Measurements from ENCODE around the gene ARCN1.

DNA sequence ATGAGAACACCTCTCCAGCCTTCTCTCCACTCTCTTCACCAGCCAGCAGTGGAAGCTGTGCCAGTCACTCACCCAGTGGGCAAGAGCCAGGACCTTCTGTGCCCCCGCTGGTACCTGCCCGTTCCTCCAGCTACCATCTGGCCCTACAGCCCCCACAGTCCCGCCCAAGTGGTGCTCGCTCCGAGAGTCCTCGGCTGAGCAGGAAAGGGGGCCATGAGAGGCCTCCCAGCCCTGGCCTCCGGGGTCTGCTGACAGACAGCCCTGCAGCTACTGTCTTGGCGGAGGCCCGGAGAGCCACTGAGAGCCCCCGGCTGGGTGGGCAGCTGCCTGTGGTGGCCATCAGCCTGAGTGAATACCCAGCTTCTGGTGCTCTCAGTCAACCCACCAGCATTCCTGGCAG lies 55.4 kb downstream of the ARCN1 start:
- TF ChIP-seq, protein P1, sequence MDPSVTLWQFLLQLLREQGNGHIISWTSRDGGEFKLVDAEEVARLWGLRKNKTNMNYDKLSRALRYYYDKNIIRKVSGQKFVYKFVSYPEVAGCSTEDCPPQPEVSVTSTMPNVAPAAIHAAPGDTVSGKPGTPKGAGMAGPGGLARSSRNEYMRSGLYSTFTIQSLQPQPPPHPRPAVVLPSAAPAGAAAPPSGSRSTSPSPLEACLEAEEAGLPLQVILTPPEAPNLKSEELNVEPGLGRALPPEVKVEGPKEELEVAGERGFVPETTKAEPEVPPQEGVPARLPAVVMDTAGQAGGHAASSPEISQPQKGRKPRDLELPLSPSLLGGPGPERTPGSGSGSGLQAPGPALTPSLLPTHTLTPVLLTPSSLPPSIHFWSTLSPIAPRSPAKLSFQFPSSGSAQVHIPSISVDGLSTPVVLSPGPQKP (IDR thresholded peaks at IDR 0.05; ENCODE audit: borderline replicate concordance, low read depth, low read length) = no peak
- TF ChIP-seq BHLHE40 (IDR thresholded peaks at IDR 0.05; ENCODE audit: low read depth, low read length) = no peak
- no peak for TF ChIP-seq RFX5 (IDR thresholded peaks at IDR 0.05; ENCODE audit: low read depth, low read length)
- TF ChIP-seq CTCF (conservative IDR thresholded peaks at IDR 0.05; ENCODE audit: low read depth, low read length) = no peak
- TF ChIP-seq POLR2A (IDR thresholded peaks at IDR 0.05; ENCODE audit: low read depth, low read length) = no peak
- TF ChIP-seq MAFK (IDR thresholded peaks at IDR 0.05; ENCODE audit: low read depth, low read length) = no peak
- no peak for TF ChIP-seq CHD1 (IDR thresholded peaks at IDR 0.05; ENCODE audit: low read depth, low read length)
- TF ChIP-seq, protein P2, sequence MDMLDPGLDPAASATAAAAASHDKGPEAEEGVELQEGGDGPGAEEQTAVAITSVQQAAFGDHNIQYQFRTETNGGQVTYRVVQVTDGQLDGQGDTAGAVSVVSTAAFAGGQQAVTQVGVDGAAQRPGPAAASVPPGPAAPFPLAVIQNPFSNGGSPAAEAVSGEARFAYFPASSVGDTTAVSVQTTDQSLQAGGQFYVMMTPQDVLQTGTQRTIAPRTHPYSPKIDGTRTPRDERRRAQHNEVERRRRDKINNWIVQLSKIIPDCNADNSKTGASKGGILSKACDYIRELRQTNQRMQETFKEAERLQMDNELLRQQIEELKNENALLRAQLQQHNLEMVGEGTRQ (IDR thresholded peaks at IDR 0.05; ENCODE audit: low read depth, low read length) = no peak
- no peak for TF ChIP-seq RAD21 (IDR thresholded peaks at IDR 0.05; ENCODE audit: low read length)

Data from IMR-90 (cell line).